ENCODE data around the gene NELFB.

- no peak for TF ChIP-seq POLR2A (IDR thresholded peaks at IDR 0.05)
- TF ChIP-seq, protein P1, sequence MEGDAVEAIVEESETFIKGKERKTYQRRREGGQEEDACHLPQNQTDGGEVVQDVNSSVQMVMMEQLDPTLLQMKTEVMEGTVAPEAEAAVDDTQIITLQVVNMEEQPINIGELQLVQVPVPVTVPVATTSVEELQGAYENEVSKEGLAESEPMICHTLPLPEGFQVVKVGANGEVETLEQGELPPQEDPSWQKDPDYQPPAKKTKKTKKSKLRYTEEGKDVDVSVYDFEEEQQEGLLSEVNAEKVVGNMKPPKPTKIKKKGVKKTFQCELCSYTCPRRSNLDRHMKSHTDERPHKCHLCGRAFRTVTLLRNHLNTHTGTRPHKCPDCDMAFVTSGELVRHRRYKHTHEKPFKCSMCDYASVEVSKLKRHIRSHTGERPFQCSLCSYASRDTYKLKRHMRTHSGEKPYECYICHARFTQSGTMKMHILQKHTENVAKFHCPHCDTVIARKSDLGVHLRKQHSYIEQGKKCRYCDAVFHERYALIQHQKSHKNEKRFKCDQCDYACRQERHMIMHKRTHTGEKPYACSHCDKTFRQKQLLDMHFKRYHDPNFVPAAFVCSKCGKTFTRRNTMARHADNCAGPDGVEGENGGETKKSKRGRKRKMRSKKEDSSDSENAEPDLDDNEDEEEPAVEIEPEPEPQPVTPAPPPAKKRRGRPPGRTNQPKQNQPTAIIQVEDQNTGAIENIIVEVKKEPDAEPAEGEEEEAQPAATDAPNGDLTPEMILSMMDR (IDR thresholded peaks at IDR 0.05) = no peak
Measured at GRCh38 chr9:137218212-137218753, 36.8 kb upstream of the NELFB start.

All from thyroid gland (tissue), 4 donors.